HFF-Myc (cell line): Measurements from ENCODE around the gene NDE1.

ENCODE experiments used
- DNase-seq: peaks from one replicate; pipeline ENCODE4 v3.0.0-alpha.2; 2011; ENCODE audit warnings: low read depth; ENCODE audit errors: extremely low read depth
- H3K4me3 ChIP-seq: replicated peaks from 2 replicates; pipeline ENCODE4 v1.5.1; 2011; ENCODE audit warnings: low read depth, mild to moderate bottlenecking, control low read depth, low read length
- TF ChIP-seq, protein P1 (sequence below): IDR thresholded peaks from 2 replicates; pipeline ENCODE4 v1.5.1; 2012; ENCODE audit warnings: mild to moderate bottlenecking, low read depth, low read length, control low read depth; ENCODE audit errors: missing control alignments

NDE1 gene

DNA sequence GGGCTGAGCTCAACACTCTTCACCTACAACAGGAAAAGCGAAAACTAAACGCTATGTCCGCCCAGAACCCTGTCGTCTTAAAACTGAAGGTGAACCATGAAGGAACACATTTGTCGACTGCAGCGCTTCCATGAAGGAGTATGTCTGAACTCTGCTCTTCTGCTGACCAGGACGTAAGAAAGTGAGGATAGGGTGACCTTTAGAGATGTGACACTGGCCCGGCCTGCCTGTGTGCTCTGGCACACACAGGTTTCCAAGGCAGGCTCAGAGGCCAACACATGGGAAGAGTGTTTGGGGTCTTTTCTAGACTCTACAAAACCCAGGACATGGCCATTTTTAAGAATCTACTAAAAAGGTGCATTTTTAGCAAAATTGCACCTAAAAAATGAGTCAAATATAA lies 28.2 kb upstream of the NDE1 start:
- H3K4me3 ChIP-seq: no peak overlapping the region
- DNase-seq: no peak
- TF ChIP-seq, protein P1, sequence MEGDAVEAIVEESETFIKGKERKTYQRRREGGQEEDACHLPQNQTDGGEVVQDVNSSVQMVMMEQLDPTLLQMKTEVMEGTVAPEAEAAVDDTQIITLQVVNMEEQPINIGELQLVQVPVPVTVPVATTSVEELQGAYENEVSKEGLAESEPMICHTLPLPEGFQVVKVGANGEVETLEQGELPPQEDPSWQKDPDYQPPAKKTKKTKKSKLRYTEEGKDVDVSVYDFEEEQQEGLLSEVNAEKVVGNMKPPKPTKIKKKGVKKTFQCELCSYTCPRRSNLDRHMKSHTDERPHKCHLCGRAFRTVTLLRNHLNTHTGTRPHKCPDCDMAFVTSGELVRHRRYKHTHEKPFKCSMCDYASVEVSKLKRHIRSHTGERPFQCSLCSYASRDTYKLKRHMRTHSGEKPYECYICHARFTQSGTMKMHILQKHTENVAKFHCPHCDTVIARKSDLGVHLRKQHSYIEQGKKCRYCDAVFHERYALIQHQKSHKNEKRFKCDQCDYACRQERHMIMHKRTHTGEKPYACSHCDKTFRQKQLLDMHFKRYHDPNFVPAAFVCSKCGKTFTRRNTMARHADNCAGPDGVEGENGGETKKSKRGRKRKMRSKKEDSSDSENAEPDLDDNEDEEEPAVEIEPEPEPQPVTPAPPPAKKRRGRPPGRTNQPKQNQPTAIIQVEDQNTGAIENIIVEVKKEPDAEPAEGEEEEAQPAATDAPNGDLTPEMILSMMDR: no peak

DNA sequence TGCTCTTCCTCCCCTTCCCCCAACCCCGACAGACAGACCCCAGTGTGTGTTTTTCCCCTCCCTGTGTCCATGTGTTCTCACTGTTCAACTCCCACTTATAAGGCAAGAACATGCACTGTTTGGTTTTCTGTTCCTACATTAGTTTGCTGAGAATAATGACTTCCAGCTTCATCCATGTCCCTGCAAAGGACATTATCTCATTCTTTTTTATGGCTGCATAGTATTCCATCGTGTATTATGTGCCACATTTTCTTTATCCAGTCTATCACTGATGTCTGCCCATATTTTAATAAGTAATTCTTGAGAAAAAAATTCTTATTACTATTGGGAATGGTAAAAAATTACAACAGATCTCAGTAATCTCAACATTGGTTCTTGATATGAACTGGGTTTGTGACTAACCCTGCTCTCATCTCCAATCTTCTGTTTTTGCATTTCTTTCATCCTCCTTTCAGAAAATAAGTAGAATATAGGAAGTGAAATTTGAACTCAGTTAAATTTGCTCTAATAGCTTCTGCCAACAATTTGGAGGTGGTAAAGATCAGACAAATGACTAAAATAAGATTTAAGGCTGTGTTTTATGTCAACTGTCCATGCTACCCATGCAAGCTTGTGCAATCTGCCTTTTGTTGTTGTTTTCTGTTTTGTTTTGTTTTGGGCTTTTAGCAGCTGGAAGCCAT lies 18.2 kb upstream of the NDE1 start:
- TF ChIP-seq, protein P1: no peak
- DNase-seq: no peak
- no peak overlapping the region for H3K4me3 ChIP-seq

DNA sequence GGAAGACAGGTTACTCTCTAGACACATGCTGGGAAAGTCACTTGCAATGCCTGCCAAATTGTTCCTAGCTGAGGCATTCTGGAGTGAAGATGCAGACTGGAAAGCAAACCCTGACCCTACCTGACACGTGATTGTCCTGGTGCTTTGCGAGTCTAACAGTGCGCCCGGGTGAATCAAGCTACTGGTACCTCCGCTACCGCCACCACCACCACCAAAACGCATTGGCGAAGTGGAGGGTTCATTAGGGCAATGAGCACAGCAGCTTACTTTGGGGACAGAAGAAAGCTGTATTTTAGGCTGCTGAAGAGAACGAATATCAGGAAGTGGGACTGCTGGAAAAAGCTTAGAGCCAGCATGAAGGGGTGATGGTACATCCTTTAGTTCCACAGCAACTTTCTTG lies 14.1 kb upstream of the NDE1 start:
- TF ChIP-seq, protein P1: no peak
- DNase-seq: no peak
- no peak overlapping the region for H3K4me3 ChIP-seq

DNA sequence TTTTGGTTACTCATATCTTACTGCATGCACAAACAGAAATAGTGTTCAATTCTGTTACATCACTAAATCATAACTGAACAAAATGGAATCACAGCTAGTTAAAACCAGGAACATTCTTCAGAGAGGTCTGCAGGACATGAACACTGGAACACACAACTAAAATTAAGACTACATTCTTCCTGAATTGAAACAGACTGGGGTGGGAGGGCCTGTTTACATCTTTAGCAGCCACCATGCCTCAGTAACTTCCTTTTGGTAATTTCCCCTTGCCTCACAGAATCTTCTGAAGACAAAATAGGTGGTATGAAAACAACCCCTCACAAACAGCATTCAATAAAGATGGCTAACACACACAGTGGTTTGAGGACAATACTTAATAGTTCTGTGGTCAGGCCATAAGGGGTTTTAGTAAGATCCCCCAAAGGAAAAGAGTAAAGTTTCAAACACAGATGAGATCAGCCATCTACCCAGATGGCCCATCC lies 13.6 kb upstream of the NDE1 start:
- TF ChIP-seq, protein P1: no peak
- H3K4me3 ChIP-seq: no peak overlapping the region
- DNase-seq: no peak

DNA sequence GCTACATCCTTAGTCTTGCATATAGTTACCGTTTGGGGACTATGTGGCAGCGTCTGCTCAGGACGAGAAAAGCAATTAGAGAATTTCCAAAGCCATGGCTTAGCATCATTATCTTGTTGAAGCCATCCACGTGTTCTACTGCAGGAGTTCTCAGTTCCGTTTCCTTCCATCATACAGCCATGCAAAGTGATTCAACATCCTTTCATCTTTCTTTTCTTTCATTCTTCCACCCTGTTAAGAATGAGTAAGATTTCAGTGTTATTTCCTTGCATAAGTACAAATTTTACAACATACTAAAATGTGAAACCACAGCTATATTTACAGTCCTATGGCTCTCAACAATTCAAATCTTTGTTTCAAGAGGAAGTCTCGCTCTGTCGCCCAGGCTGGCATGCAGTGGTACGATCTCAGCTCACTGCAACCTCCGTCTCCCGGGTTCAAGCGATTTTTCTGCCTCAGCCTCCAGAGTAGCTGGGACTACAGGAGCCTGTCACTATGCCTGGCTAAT lies 10.9 kb upstream of the NDE1 start:
- no peak for DNase-seq
- TF ChIP-seq, protein P1: no peak
- no peak overlapping the region for H3K4me3 ChIP-seq

DNA sequence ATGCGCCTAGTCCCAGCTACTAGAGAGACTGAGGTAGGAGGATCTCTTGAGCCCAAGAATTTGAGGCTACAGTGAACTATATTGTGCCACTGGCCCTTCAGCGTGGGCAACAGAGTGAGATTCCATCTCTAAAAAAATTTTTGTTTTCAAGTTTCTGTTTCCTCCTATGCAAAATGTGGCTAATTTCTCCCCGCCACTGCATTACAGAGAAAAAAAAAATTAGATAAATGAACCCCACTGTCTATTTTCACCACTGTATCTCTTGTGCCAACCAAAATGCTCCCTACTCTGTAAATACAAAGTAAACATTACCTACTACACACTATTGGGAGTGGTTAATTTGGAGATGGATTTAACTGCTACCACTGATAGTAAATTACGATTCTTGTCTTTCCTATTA lies 9.1 kb upstream of the NDE1 start:
- TF ChIP-seq, protein P1: no peak
- no peak for DNase-seq
- no peak overlapping the region for H3K4me3 ChIP-seq
